HG02571 (cell line): ENCODE results near the gene PLXND1.

Experiments used
- ATAC-seq: cut with Tn5 transposase; IDR thresholded peaks from one replicate; pipeline ENCODE4 v1.9.1; 2021; ENCODE audit warnings: mild to moderate bottlenecking, moderate library complexity; ENCODE audit not compliant: unreplicated experiment

PLXND1 gene

GRCh38 chr3:129629011-129629410, 22.5 kb upstream of the PLXND1 start:
- ATAC-seq: no peak

- ATAC-seq: no peak
These were observed 21.7 kb upstream of the PLXND1 start for GRCh38 chr3:129628169-129628522.

DNA sequence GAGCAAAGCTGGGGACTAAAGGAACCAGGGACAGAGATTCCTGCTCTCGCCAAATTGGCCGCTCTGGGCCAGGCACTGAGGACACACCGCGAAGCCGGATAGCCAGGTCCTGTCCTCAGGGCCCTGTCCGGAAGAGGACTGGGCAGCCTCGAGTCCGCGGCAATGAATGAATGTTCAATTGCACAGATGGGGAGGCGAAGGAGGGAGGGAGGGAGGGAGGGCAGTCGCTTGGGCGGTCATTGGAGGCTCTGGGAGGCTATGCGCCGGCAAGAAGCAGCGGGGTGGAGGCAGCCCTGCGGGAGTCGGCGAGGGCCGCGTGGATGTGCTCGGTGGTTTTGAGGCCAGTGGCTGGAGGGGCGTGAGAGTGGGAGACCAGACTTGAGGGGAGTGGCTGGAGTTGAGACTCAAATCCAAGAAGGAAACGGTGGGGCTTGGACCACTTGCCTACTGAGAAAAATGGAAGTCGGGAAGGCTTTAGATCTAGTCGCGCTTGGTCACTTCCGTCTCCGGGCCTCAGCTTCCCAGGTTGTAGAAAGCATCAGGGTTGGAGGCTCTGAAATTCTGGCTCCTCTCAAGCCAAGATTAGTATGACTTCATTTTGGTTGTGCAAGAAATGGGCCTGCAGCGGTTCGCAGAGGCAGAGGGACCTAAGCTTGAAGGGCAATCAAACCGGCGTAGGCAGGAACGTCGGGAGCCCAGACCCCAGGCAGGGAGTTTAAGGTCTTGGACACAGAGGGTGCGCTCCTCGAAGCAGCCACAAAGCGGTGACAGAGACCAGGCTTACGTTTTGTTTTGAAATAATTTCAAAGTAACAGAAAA, 21.1 kb upstream of the PLXND1 start:
- ATAC-seq: peak; percentile 44

DNA sequence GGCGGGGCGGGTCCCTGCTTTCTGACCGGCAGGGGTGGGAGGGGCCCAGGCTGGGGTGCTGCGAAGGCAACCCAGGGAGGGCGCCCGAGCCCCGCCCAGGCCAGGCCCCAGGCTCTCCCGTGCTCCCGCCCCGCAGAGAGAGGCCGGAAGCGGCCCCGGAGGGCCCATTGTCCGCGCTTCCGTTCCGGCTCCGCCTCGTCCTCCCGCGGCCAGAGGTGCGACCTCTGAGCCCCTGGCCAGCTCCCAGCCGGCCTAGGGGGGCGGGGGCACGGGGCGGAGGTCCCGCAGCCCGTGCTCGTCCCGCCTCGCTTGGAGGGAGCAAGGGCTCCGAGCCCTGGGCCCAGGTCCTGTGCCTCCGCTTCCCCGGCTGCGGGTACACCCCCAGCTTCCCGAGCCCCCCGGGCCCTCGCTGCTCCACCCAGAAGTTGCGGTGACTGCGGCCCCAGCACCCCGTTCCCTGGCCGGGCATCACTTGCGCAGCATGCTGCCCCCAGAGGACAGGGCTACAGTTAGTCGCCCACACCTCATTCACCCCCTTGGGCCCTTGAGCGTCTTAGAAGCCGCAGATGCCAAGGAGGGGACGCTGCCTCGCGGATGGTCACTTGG, 20.4 kb upstream of the PLXND1 start:
- peak; percentile 94 for ATAC-seq

GRCh38 chr3:129625072-129625874, 18.8 kb upstream of the PLXND1 start:
- no peak for ATAC-seq

GRCh38 chr3:129624347-129625071, 18.0 kb upstream of the PLXND1 start:
- ATAC-seq: no peak

DNA sequence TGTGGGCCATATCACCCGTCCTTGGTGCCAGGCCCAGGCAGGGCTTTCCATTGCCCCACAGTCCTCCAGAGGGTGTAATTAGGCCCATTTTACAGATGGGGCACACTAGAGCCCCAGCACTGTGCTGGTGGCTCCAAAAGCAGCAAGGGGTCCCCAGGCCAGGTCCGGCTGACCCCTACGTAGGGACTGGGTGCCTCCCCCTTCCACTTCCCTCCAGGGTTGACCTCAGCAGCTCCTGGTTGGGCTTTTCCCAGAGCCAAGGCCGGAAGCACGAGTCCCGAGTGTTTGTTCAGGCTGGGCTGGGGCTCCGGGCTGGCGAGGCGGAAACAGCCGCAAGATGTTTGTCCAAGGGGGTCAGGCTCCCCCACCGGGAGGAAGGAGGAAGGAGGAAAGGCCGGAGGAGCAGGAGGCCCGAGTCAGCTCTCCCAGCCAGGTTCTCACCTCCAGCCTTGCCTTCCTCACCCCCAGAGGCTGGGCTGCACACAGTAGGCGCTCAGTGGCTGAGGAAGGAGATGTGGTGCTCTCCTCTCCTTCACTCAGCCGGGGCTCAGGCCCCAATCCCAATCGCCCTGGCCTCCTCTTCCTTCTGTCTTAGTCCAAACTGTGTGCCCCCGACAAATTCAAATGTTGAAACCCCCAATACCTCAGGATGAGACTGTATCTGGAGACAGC, 17.1 kb upstream of the PLXND1 start:
- ATAC-seq: no peak

DNA sequence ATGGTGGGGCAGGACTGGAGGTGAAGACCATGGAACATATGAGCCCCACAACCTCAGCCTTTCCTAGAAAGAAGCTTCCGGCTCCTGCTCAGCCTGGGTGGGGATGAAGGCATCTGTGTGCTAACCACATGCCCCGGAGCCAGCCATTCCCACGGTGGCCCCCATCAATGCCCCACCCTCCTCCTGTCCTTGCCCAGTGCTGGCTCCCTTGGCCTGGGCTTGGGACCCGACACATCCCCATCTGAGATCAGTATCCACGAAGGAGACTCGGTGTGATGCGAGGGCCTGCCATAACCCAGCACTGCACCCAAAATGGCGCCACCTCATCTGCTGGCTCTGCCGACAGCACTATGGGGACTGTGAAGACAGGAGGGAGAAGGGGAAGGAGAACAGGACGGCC, 16.5 kb upstream of the PLXND1 start:
- no peak for ATAC-seq

DNA sequence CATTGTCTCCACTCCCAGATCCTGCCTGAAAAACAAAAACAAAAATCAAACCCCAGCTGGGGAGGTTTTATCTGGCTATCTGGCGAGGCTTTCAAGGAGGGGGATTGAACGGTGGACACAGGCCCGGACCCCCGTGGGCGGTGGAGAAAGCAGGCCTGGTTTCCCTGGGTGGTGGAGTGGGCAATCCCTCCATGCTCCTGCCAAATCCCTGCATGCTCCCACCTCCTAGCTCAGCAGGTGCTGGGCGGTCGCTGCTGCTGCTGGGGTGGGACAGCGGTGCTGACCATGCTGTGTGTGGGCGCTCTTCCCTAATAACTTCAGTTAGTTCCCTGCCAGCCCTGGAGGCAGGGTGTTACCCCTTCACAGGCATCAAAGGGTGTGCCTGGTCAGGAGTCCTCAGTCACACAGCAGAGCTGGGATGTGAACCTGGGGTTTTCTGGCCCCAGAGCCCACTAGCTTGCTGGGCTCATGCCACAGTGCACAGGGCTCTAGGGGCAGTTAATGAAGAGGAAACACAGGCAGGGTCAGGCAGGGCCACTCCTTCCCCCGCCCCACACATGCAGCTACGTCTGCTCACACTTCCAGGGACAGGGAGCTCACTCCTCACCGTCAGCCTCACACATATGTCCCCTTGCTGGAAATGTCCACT, 15.9 kb upstream of the PLXND1 start:
- ATAC-seq: no peak

DNA sequence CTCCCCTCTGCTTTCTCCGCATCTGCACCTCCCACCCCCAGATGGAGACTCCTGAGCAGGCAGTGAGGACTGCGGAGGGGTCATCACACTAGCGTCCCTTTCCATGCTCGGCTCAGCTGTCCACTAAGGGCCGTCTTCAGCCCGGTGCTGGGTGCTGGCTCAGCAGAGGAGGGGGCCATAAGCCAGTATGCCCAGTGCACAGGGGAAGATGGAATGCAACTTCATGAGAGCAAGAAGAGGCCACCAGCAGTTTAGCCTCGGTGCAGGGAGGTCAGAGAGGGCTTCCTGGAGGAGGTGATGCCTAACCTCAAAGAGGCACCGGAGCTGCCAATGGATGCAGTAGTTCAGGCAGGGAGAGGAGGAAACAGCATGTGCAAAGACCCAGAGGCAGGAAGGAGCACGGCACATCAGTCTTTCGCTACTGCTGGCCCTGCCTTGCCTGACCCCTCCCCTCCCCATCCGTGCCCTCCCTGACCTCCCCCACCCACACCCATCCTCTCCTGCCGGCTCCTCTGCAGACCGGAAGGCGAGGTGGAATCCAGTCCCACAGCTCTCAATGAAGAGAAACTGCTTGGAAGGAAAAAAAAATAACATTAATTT, 15.2 kb upstream of the PLXND1 start:
- ATAC-seq: no peak

GRCh38 chr3:129620828-129621559, 14.5 kb upstream of the PLXND1 start:
- ATAC-seq: no peak

GRCh38 chr3:129619726-129620162, 13.3 kb upstream of the PLXND1 start:
- no peak for ATAC-seq

- no peak for ATAC-seq
These were observed 12.6 kb upstream of the PLXND1 start for GRCh38 chr3:129618901-129619671.

DNA sequence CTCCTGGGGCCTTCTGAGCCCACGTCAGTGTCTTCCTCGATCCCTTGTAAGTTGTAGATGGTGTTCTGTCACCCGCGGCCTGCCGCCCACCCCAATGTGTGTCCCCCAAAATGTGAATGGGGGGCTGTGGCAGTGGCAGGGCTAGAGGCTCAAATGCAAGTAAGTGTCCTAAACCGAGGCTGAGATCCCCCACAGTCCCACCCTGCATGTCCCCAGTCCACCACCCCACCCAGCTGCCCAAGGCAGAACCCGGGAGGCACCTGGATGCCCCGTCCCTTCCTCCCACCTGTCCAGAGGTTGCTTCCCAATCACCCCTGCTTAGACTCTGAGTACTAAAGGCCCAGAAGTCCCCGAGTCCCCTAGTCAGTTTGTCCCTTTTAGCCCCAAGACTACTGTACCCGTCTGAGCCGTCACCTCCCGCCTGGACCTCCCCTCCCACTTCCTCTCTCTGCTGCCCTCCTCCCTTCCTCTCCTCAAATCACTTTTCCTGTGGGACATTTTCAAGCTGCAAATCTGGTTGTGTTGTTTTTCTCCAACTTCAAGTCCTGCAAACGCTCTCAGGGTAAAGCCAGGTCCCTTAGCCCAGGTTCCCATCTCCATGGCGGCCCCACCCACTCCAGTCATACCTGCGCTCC, 11.8 kb upstream of the PLXND1 start:
- ATAC-seq: no peak

GRCh38 chr3:129617381-129618185, 11.1 kb upstream of the PLXND1 start:
- ATAC-seq: no peak

- no peak for ATAC-seq
These were observed 10.2 kb upstream of the PLXND1 start for GRCh38 chr3:129616713-129617112.

- ATAC-seq: no peak
These were observed 9.8 kb upstream of the PLXND1 start for GRCh38 chr3:129616291-129616690.
